Skeletal muscle satellite cell (primary cell): ENCODE data around the gene MYOG.

ENCODE experiments used
- H3K27me3 ChIP-seq: 2 replicates; pipeline ENCODE4 v1.7.0; 2013; ENCODE audit warnings: low read length; ENCODE audit not compliant: control insufficient read depth, insufficient read depth
- H3K36me3 ChIP-seq: 2 replicates; pipeline ENCODE4 v1.7.0; 2013; ENCODE audit warnings: mild to moderate bottlenecking, control low read depth, low read length; ENCODE audit not compliant: insufficient read depth
- H3K4me1 ChIP-seq: 2 replicates; pipeline ENCODE4 v1.7.0; 2013; ENCODE audit warnings: low read length; ENCODE audit not compliant: control insufficient read depth, insufficient read depth
- H3K4me2 ChIP-seq: 2 replicates; pipeline ENCODE4 v1.7.0; 2013; ENCODE audit warnings: mild to moderate bottlenecking, low read length
- H3K4me3 ChIP-seq: 2 replicates; pipeline ENCODE4 v1.7.0; 2013; ENCODE audit warnings: low read length
- H3K9ac ChIP-seq: 2 replicates; pipeline ENCODE4 v1.7.0; 2013; ENCODE audit warnings: mild to moderate bottlenecking, low read depth, low read length, moderate library complexity
- H3K9me3 ChIP-seq: replicated peaks from 2 replicates; pipeline ENCODE4 v1.7.0; 2013; ENCODE audit warnings: mild to moderate bottlenecking, control low read depth, low read length

Gene MYOG

GRCh38 chr1:203038217-203038741, 47.5 kb downstream of the MYOG start:
- Histone ChIP-seq H3K9ac (peak overlapping the region; percentile 38), H3K36me3 (no peaks in the 10 kb centered on the region), H3K9me3 (no peaks in the 10 kb centered on the region), H3K27me3 (peaks cover 2% of the 10 kb centered on the region), H3K4me2 (peak overlapping the region; percentile 43), H3K4me3 (peak overlapping the region; percentile 14), H3K4me1 (peaks cover 53% of the 10 kb centered on the region)

GRCh38 chr1:203037509-203038190, 48.2 kb downstream of the MYOG start:
- Histone ChIP-seq H3K9ac (peak overlapping the region; percentile 38), H3K4me3 (no peak overlapping the region), H3K4me1 (peaks cover 53% of the 10 kb centered on the region), H3K36me3 (no peaks in the 10 kb centered on the region), H3K27me3 (peaks cover 2% of the 10 kb centered on the region), H3K4me2 (peak overlapping the region; percentile 43), H3K9me3 (no peaks in the 10 kb centered on the region)

GRCh38 chr1:203036537-203036936, 49.3 kb downstream of the MYOG start:
- Histone ChIP-seq H3K9ac (no peak overlapping the region), H3K4me2 (no peak overlapping the region), H3K9me3 (no peaks in the 10 kb centered on the region), H3K4me1 (peaks cover 46% of the 10 kb centered on the region), H3K4me3 (no peak overlapping the region), H3K36me3 (no peaks in the 10 kb centered on the region), H3K27me3 (peaks cover 2% of the 10 kb centered on the region)

GRCh38 chr1:203036135-203036534, 49.7 kb downstream of the MYOG start:
- H3K4me2 ChIP-seq: no peak overlapping the region
- no peak overlapping the region for H3K4me3 ChIP-seq
- no peaks in the 10 kb centered on the region for H3K36me3 ChIP-seq
- H3K9me3 ChIP-seq: no peaks in the 10 kb centered on the region
- no peak overlapping the region for H3K9ac ChIP-seq
- peaks cover 42% of the 10 kb centered on the region for H3K4me1 ChIP-seq
- H3K27me3 ChIP-seq: peaks cover 2% of the 10 kb centered on the region

GRCh38 chr1:203035111-203036000, 50.5 kb downstream of the MYOG start:
- Histone ChIP-seq H3K9me3 (no peaks in the 10 kb centered on the region), H3K36me3 (no peaks in the 10 kb centered on the region), H3K9ac (no peak overlapping the region), H3K4me3 (no peak overlapping the region), H3K4me1 (peaks cover 40% of the 10 kb centered on the region), H3K27me3 (peaks cover 2% of the 10 kb centered on the region), H3K4me2 (no peak overlapping the region)

- H3K27me3 ChIP-seq: no peaks in the 10 kb centered on the region
- no peaks in the 10 kb centered on the region for H3K9me3 ChIP-seq
- no peaks in the 10 kb centered on the region for H3K36me3 ChIP-seq
- no peak overlapping the region for H3K4me2 ChIP-seq
- peaks cover 34% of the 10 kb centered on the region for H3K4me1 ChIP-seq
- no peak overlapping the region for H3K9ac ChIP-seq
- H3K4me3 ChIP-seq: no peak overlapping the region
These were observed 51.2 kb downstream of the MYOG start for GRCh38 chr1:203034422-203035110.

- Histone ChIP-seq H3K36me3 (no peaks in the 10 kb centered on the region), H3K4me1 (peaks cover 31% of the 10 kb centered on the region), H3K9me3 (no peaks in the 10 kb centered on the region), H3K27me3 (no peaks in the 10 kb centered on the region), H3K4me3 (no peak overlapping the region), H3K4me2 (no peak overlapping the region), H3K9ac (no peak overlapping the region)
These were observed 51.9 kb downstream of the MYOG start for GRCh38 chr1:203033917-203034316.

- no peak overlapping the region for H3K4me3 ChIP-seq
These were observed 52.5 kb downstream of the MYOG start for GRCh38 chr1:203033287-203033686.

More at GRCh38 chr1:203033287-203033686, 52.5 kb downstream of the MYOG start:
- Histone ChIP-seq H3K9me3 (no peaks in the 10 kb centered on the region), H3K9ac (no peak overlapping the region), H3K4me1 (peaks cover 28% of the 10 kb centered on the region), H3K36me3 (no peaks in the 10 kb centered on the region), H3K4me2 (no peak overlapping the region), H3K27me3 (no peaks in the 10 kb centered on the region)
